Mononuclear cell (primary cell): Measurements from ENCODE around the gene GPATCH8. TPM values are rescaled to one million over a fixed set of nuclear protein-coding genes. Genes with fewer than 3 reads are reported as not detected.

Experiments
- total RNA-seq: library from RNA; depleted of rRNA; stranded (reverse); fragments of >200 nt; gene quantifications from one replicate; pipeline ENCODE4 v1.2.3, GENCODE V29; 2012

Gene GPATCH8
- total RNA-seq, 1 donor = 72.9 TPM

Other genes starting within 250 kb of the GPATCH8 start
- 0.42 TPM for gene SLC4A1, start 235.3 kb downstream of the GPATCH8 start, total RNA-seq
- gene RUNDC3A, start 194.8 kb downstream of the GPATCH8 start, total RNA-seq = 0.10 TPM
- 36.0 TPM for gene SLC25A39, start 178.6 kb downstream of the GPATCH8 start, total RNA-seq
- 294 TPM for gene GRN, start 158.1 kb downstream of the GPATCH8 start, total RNA-seq
- 0.10 TPM for gene FAM171A2, start 139.6 kb downstream of the GPATCH8 start, total RNA-seq
- gene ITGA2B, start 113.8 kb downstream of the GPATCH8 start, total RNA-seq = 54.5 TPM
- gene FZD2, start 54.1 kb upstream of the GPATCH8 start, total RNA-seq = 0.84 TPM
- gene MEIOC, start 153.1 kb upstream of the GPATCH8 start, total RNA-seq = not detected
- gene CCDC43, start 186.4 kb upstream of the GPATCH8 start, total RNA-seq = 28.4 TPM
- gene DBF4B, start 205.3 kb upstream of the GPATCH8 start, total RNA-seq = 1.3 TPM